Islet precursor cell (in vitro differentiated cells): Measurements from ENCODE around the gene TAOK3.
"Not testable (repeated sequence)": the region's sequence is repeated elsewhere in the genome, so short reads cannot be mapped to it uniquely, and the experiment has no call there.

Experiments used
- DNase-seq: peaks from one replicate; pipeline ENCODE4 v3.0.0-alpha.2; 2018

The TAOK3 gene

DNA sequence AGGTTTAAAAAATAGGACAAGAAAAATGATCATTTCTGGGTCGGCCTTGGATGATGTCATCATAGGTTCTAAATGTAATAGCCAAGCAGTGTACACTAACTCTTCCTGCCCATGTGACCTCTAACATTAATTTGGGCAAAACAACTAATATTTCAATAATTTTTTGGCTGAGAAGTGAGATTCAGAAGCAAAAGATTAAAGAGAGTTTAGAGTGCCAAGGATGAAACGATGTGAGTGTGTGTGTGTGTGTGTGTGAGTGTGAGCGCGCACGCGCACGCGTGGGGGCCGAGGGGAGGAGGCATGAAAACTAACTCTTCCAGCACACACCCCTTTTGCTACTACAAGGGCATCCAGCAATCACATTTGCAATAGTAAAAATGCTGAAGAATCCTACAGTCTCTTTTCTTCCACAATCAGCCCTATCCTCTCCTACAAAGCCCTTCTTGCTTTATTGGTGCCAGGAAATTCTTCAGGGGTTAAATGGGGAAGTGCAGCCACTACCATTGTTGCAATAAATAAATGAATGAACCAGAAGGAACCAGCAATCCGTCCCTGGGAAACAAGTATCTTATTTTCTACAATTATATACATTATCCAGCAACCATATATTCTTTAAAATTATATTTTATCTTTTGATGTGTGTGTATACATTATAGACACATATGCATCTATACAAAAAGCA, 183.9 kb downstream of the TAOK3 start:
- no peak for DNase-seq

DNA sequence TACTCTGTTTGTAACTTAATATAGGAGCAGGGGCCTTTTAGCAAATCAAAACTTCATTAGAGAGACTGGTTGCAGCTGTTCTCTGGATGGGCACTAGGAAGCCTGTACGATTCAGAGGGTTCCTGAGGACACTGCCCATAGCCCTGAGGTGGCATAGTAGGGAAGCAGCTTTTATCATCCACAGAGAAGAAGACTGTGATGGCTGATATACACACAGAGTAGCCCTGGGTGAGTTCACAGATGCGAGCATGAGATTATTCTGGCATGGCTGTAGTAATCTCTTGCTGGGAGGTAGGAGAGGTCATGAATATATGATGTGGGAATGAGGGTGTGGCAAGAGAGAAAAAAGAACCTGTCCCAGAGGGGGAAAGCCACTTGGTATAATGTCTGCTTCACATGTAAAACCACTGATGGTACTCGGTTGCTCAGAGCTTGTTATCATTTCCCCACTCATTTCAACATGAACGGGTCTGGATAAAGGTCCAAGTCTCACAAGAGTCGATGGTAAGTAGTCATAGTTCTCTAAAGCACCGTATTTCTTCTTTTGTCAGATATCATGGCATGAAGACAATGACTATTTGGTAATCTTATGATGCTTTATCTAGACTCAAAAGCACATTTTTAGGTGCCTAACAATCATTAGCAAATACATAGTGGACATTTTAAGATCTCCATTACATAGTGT, 184.8 kb downstream of the TAOK3 start:
- no peak for DNase-seq

DNA sequence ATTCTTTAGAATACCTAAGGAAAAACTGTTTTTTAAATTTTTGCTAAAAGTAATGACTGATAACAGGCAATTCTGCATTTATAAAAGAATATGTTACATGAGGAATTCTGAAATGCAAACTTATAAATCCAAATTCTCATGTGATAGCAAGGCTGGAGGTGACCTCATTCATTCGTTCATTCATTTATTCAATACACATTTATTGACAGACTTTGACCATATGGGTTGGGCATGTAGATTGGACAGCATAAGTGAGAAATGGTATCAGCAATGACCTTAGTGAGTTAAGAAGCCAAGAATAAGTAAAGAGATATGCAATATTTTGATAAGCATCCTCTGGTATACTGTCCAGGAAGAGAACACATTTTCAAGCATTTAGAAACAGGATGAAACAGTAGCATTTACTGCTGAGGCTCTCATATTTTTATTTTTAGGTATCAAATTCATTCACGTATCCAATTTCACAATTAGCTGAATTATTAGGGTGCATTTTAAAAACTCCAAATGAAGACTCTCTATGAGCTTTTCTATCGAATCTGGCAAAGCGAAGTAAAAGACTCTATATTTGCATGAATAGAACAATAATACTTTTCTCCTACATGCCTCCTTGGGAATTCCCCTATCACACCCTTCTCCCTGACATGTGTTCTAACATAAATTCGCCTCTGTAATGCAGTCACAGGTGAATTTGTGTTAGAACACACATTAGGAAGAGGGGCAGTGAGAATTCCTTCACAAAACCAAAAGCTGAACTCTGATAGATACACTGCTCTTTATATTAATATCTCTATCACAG, 186.9 kb downstream of the TAOK3 start:
- DNase-seq, result no peak

DNA sequence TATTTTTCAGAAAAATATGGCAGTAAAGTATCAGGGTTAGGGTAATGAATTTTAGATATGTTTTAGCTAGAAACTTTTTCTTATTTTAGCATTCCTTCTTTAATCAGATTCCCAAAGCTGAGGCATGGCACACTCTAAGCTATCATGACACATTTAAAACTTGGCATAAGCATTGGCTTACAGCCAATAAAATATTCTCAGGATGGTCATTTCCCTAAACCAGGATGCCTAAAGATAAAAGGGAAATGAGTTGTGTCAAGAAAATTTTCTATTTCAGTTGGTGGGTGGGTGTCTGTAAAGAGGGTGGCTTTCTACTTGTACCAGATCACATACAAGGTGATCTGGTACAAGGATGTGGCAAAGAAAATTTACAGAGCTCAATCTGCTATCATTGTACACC, 189.0 kb downstream of the TAOK3 start:
- no peak for DNase-seq

DNA sequence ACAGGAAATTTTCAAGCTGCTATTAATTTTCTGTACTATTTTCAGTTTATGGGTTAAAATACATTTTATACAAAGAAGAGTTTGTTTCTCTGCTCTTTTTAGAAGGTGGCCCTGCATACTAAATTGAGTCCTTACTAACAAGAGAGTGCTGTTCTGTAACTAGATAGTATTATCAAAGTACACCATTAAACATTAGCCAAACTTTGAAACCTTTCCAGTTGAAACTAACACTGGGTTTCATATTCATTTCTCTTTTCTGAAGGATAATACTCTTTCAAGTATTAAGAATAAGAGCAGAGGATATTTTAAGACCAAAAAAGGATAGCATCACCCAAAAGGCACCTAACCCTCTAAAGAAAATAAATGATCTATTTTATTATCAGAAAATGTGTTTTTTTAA, 189.6 kb downstream of the TAOK3 start:
- no peak for DNase-seq

DNA sequence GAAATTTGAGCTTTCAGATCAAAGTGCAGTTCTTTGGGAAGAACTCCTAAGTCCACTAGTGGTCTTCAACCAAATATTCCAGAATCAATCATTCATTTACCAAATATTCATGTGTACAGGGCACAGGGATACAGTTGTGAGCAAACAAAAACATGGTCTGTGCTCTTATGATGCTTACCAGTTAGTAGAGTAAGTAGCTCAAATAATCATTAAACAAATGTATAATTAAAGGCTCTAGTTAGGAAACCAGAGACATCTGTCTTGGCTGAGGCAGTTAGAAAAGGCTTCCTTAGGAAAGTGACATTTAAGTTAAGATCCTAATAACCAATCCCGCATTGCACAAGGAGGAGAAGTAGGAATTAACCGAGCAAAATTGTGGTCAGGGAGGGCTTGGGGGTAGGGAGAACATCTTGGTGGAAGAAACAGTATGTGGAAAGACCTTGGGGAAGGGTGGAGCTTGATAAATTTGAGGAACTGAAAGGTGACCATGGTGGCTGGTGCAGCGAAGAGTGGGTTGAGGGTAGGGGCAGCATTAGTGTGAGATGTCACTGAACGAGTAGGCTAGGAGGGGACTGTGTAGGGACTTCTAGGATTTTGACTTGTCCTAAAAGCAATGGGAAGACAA, 196.8 kb downstream of the TAOK3 start:
- no peak for DNase-seq

DNA sequence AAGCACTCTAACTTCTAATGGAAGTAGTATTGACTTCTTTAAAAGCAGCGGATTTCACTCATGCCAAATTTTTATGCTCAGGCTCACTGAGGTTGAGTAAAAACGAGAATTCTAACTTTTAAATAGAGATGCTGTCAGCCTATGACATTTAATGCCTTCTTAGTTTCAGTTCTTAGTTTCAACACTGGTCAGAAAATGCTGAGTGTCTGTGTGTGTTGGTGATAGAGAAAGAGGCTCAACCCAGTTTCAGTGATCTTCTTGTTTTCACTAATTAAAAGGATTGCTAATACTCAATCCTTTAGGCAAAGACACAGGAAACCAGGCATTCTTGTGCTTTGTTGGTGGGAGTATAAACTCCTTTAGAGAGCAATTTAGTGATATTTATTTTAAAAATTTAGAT, 205.8 kb downstream of the TAOK3 start:
- DNase-seq, result no peak

DNA sequence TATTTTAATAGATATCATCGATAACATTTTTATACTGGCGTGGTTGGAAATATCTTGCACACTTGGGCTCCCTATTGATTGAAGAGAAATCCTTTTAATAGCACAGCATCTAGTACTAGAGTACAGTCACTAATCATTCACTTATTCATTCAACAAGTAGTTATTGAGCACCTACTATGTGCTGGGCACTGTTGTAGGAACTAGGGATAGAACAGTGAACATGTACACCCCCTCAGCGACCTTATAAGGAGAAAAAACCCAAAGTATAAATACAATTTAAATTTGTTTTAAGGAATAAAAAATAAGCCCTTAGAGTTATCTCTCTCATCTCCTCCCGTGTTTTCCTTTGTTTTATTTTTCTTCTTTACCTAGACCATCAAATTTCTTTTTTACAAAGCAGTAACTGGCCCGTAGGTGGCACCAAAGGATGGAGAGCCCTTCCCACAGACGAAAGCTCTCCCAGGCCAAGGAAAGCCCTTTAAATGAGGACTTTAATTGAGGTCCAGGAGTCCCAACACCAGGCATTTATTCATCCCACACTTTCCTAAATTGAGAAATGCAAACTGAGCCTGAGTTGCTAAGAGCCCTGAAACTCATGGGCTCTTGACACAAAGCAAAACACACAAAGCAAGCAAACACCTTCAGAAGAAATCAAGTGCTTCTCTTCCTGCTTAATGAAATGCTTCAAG, 207.8 kb downstream of the TAOK3 start:
- peak; percentile 75 for DNase-seq

DNA sequence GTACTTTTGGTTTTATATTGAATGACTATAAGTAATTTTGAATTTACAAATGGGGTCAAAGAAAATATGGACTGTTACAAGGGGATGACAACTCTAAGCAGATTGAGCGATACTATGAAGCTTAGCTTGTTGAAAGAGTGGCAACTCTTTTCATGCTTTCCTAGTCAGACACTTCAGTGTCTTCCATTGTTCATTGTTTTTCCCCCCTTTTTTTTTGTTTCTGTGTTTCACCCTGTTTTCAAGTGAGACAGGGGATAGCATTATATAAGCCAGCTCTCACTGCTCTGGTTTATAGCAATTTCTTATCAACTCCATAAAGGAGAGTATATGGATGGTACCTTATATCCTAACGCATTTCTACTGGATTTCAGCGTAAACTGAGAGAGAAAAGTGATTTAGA, 212.2 kb downstream of the TAOK3 start:
- DNase-seq, result no peak

DNA sequence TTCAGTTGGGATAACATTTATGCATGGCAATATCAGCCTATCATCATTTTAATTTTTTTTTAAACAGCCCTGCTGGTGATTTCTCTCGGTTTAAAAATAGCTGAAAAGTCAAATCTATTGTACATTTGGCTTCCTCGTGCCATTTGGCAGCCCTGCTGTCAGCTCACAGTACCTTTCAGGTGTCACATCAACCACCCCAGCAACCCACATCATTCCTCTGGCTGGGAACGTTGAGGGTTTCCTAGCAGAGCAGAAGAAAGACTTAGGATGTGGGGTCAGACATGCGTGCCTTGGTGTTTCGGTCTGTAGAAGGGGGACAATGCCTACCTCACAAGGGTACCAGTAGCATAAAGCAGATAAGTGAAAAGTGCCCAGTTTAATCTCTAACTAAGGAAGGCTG, 221.0 kb downstream of the TAOK3 start:
- no peak for DNase-seq

DNA sequence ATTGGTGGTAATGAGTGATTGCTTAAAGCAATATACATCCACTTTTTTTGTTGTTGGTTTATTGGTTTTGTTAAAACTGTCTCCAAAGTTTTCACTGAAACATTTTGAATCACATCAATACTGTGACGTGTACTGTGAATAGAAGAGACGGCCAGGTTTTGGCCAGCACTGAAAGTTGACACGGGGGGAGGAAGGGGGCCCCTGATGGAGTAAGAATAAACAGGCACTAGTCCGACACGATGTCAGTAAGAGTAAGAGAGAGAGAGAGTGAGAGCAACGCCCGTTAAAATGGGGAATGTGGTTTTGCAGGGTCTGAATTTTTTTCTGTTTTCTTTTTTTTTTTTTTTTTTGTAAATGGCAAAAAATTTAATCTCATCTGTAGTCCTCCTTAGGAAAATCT, 222.1 kb downstream of the TAOK3 start:
- peak; percentile 53 for DNase-seq

DNA sequence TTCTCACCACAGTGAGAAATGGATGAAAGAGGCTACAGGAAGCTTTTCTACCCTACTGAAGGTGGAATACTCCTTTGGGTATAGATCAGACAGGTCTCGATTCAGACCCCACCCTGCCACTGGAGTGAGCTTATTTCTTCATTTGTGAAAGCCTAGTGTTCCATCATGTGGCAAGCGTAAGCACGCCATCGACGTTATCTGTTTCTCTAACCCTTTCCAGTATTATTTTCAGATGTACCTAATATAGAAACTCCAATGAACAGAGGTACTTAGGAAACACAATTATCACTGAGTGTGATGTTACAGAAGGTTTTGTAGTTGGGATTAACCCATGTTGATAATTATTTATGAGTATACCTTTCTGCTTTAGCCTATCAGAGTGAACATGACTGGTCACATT, 224.4 kb downstream of the TAOK3 start:
- no peak for DNase-seq

DNA sequence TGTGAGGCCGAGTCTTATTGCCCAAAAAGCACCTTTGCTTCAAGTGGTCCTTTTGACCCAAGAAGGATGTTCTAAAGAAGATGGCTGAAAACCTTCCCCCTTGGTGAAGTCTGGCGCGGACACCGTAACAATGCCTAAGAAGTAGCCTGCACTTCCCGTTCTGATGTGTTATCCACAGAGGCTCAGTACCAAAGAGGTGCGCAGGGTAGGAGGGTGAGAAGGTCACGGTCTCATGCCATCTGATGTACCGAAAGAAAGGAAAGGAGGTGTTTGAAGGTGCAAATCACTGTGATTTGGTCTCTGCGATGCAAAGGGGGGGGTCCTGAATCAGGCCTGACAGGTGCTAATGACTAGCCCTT, 226.9 kb downstream of the TAOK3 start:
- DNase-seq, result peak; percentile 37

DNA sequence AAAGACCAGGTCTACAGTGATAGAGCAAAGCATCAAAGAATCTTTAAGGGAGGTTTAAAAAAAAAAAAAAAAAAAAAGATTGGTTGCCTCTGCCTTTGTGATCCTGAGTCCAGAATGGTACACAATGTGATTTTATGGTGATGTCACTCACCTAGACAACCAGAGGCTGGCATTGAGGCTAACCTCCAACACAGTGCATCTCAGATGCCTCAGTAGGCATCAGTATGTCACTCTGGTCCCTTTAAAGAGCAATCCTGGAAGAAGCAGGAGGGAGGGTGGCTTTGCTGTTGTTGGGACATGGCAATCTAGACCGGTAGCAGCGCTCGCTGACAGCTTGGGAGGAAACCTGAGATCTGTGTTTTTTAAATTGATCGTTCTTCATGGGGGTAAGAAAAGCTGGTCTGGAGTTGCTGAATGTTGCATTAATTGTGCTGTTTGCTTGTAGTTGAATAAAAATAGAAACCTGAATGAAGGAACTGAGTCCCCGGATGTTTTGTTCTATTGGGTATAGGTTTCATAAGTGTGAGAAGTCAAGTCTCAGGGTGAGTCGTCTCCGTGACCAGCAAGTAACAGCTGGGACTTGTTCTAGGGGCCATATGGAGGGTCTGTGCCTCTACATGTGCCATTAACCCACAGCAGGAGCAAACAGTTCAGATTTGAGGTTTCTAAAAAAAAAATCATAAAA, 227.5 kb downstream of the TAOK3 start:
- DNase-seq, result peak; percentile 24

DNA sequence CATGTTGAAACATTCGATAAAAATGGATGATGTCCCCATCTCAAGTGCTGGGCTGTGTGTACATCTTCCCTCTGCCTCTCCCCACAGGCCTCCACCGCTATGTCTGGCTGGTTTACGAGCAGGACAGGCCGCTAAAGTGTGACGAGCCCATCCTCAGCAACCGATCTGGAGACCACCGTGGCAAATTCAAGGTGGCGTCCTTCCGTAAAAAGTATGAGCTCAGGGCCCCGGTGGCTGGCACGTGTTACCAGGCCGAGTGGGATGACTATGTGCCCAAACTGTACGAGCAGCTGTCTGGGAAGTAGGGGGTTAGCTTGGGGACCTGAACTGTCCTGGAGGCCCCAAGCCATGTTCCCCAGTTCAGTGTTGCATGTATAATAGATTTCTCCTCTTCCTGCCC, 228.2 kb downstream of the TAOK3 start:
- peak; percentile 43 for DNase-seq

DNA sequence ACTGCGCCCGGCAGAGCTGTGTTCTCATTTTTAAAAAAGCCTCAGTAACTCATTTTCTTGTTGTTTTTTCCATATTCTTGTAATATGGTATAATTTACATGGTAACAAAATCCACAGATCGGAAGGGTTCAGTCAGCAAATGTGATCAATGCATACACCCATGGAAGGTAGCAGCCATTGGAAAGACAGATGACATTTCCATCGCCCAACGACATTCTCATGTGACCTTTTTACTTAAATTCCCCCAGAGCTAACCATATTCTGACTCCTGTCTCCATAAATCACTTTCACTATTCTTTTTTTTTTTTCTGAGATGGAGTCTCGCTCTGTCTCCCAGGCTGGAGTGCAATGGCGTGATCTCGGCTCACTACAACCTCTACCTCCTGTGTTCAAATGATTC, 231.9 kb downstream of the TAOK3 start:
- DNase-seq, result no peak

DNA sequence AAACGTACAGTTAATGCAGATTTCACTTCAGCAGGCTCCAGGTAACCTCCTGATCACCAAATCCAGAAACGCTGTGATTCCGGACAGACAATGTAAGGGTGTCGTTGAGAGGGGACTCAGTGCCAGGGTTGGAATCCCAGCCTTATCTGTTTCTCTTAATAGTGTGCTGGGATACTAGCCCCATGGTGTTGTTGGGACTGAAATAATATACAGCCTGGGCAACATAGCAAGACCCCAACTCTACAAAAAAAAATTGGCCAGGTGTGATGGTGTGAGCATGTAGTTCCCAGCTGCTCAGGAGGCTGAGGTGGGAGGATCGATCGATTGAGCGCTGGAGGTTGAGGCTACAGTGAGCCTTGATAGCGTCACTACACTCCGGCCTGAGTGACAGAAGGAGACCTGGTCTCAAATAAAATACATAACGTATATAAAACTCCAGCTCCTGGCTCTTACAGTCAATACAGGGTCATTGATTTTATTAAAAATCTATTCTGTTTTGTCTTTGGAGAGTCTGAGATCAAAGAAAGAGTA, 235.5 kb downstream of the TAOK3 start:
- no peak for DNase-seq

DNA sequence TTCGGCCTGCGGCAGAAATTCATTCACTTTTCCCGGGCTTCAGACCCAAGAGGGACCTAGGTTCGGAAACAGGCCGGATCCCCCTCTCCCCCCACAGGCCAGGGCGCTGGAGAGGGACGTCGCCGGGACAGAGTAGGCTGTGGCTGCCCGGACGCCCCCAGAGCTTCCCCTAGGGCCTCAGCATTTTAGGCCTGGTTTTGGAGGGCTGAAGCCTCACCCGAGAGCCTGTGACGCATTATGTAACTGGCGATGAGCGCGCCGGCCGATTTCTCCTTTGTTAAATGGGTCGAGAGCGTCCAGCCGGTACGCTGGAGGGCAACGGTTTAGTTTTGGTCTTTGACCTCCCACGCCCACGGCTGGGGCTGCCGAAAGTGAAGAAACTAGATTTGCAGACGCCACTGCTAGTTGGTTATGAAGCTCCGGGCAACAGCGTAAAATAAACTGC, 236.1 kb downstream of the TAOK3 start:
- peak; percentile 78 for DNase-seq

DNA sequence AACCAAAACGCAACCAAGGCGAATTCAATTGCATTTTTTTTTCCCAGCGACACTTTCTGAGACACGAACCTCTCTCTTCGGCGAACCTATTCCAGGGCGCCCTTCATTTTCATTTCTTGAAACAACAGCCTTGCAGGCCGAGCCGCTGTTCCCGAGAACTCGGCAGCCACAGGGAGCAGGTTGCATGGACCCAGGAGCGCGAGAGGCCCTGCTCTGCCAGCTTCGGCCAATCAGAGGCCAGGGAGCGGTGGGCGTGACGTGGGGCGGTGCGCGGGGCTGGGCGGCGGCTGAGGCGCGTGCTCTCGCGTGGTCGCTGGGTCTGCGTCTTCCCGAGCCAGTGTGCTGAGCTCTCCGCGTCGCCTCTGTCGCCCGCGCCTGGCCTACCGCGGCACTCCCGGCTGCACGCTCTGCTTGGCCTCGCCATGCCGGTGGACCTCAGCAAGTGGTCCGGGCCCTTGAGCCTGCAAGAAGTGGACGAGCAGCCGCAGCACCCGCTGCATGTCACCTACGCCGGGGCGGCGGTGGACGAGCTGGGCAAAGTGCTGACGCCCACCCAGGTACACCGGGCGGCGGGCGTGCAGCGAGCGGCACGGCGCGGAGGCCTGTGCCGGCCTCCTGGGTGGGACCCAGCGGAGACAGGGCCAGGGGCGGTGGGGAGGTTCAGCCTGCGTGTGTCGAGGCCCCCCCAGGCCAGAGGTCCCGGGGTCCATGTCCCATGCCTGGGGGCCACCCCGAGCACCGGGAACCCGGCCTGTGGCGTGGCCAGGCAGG, 236.7 kb downstream of the TAOK3 start, which contains the start of gene PEBP1:
Gene PEBP1 (plus strand): TSS at position 337 of the 771 bp plus-strand sequence. CDS start 86 bp downstream, at position 423.
- peak; percentile 97 for DNase-seq

DNA sequence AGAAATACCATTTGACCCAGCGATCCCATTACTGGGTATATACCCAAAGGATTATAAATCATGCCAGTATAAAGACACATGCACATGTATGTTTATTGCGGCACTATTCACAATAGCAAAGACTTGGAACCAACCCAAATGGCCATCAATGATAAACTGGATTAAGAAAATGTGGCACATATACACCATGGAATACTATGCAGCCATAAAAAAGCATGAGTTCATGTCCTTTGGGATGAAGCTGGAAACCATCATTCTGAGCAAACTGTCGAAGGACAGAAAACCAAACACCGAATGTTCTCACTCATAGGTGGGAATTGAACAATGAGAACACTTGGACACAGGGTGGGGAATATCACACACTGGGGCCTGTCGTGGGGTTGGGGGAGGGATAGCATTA, 243.3 kb downstream of the TAOK3 start:
- DNase-seq, result not testable (repeated sequence)

DNA sequence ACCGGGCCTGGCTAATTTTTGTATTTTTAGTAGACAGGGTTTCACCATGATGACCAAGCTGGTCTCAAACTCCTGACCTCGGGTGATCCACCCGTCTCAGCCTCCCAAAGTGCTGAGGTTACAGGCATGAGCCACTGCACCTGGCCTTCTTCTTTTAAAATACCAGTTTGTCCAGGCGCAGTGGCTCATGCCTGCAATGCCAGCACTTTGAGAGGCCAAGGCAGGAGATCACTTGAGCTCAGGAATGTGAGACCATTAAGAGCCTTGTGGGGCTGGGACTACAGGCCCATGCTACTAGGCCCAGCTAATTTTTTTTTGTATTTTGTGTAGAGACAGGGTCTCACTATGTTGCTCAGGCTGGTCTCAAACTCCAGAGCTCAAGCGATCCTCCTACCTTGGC, 244.8 kb downstream of the TAOK3 start:
- DNase-seq, result peak; percentile 73
